Calu3 (cell line): Measurements from ENCODE around the gene RAB6B. TPM values are rescaled to one million over a fixed set of nuclear protein-coding genes. Genes with fewer than 3 reads are reported as not detected.

Source experiments
- BruUV-seq: library from RNA; stranded (reverse); fragments of 400-500 nt; replicated peaks from 2 replicates; lab custom pipeline; 2021; lab: Mats Ljungman, UMichigan
- CTCF ChIA-PET: fragments of 300-600 bp; sonication (Branson Sonifier 250); formaldehyde crosslinking; loops from one replicate; lab custom pipeline; 2022; ENCODE audit warnings: antibody characterized with exemption; lab: Charles Lee
- DNase-seq: peaks from one replicate; pipeline ENCODE4 v3.0.0; 2022
- H3K27ac Mint-ChIP-seq: one replicate; pipeline ENCODE4 v1.8.0; 2022; ENCODE audit warnings: mixed read lengths; ENCODE audit not compliant: unreplicated experiment
- H3K27me3 Mint-ChIP-seq: one replicate; pipeline ENCODE4 v1.8.0; 2022; ENCODE audit warnings: mixed read lengths; ENCODE audit not compliant: unreplicated experiment
- H3K36me3 Mint-ChIP-seq: one replicate; pipeline ENCODE4 v1.8.0; 2022; ENCODE audit warnings: mild to moderate bottlenecking, moderate library complexity, mixed read lengths; ENCODE audit not compliant: insufficient read depth, unreplicated experiment
- H3K4me1 Mint-ChIP-seq: one replicate; pipeline ENCODE4 v1.8.0; 2022; ENCODE audit warnings: mild to moderate bottlenecking, low read depth, mixed read lengths; ENCODE audit not compliant: unreplicated experiment
- H3K4me3 Mint-ChIP-seq: one replicate; pipeline ENCODE4 v1.8.0; 2022; ENCODE audit warnings: mild to moderate bottlenecking, low read depth, moderate library complexity, mixed read lengths; ENCODE audit not compliant: unreplicated experiment
- H3K9me3 Mint-ChIP-seq: one replicate; pipeline ENCODE4 v1.8.0; 2022; ENCODE audit warnings: low read depth, mixed read lengths; ENCODE audit not compliant: unreplicated experiment
- CTCF ChIP-seq: fragments of 200-600 bp; IDR thresholded peaks from one replicate; pipeline ENCODE4 v1.8.0; 2022; ENCODE audit warnings: antibody characterized with exemption; ENCODE audit not compliant: unreplicated experiment
- intact Hi-C: fragments of 100-400 bp; cut with micrococcal nuclease; formaldehyde crosslinking; loops from one replicate; pipeline ENCODE4 v1.10.0; 2022; ENCODE audit not compliant: unreplicated experiment
- total RNA-seq: library from RNA; stranded (reverse); gene quantifications from 2 replicates; pipeline ENCODE4 v1.2.3, GENCODE V29; 2022

RAB6B gene
- total RNA-seq, 1 experiment from 2014 or later = 0.85 TPM

GRCh38 chr3:133841196-133841595 lies 54.5 kb downstream of the RAB6B start:
- Mint-ChIP-seq H3K4me1 (no peaks in the 10 kb centered on the region), H3K36me3 (no peaks in the 10 kb centered on the region), H3K27ac (no peak overlapping the region), H3K27me3 (peaks cover 43% of the 10 kb centered on the region), H3K4me3 (no peak overlapping the region), H3K9me3 (no peaks in the 10 kb centered on the region)
- DNase-seq = no peak
- BruUV-seq = no TSS peak
- CTCF ChIA-PET = interaction anchor here (0.7 to 1.5 kb wide), 2 partner anchors 14 to 20 kb away, joined by 4 read pairs; no protein-coding TSS in a partner anchor
- intact Hi-C loops = no loop called here
- no peak for TF ChIP-seq CTCF

- no peak for DNase-seq
- TF ChIP-seq CTCF = no peak
- Mint-ChIP-seq H3K27ac (no peak overlapping the region), H3K27me3 (peaks cover 40% of the 10 kb centered on the region), H3K36me3 (no peaks in the 10 kb centered on the region), H3K9me3 (no peaks in the 10 kb centered on the region), H3K4me1 (no peaks in the 10 kb centered on the region), H3K4me3 (no peak overlapping the region)
- CTCF ChIA-PET = interaction anchor here (0.7 to 1.5 kb wide), 2 partner anchors 14 to 20 kb away, joined by 4 read pairs; no protein-coding TSS in a partner anchor
- BruUV-seq = no TSS peak
- intact Hi-C loops = no loop called here
These were observed 54.9 kb downstream of the RAB6B start for GRCh38 chr3:133840767-133841166.

DNA sequence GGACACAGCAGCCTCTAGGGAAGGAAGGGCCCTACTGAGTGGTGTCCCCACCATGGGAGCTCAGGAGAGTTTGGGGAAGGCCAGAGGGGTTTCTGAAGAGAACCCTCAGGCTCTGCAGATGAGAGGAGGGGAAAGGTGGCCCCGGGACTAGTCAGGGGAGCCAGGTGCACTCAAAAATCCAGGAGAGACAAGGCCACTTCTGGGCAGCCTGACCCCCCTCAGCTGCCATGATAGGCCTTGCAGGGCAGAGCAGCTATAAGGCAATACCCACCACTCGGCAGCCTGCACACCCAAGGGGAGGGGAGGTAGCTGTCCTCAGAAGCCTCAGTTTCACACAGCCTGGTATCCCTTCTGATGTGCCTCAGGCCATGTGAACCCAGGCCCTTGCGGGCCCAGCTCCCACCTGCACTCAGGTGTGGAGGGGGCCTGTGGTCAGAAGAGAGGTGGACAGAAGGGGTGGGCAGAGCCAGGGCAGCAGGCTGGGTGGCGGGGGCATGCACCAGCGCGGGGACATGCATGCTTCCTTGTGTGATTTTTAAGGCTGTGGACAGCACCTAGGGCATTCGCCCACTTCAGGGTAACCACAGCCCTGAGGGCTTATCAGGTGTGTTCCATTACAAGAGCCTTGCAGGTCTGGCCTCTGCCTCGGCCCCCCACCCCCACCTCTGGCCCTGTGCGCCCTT lies 55.5 kb downstream of the RAB6B start:
- no peak overlapping the region for H3K4me3 Mint-ChIP-seq
- no peaks in the 10 kb centered on the region for H3K9me3 Mint-ChIP-seq
- H3K4me1 Mint-ChIP-seq = no peaks in the 10 kb centered on the region
- intact Hi-C loops = no loop called here
- DNase-seq = no peak
- H3K36me3 Mint-ChIP-seq = no peaks in the 10 kb centered on the region
- no TSS peak for BruUV-seq
- no peak overlapping the region for H3K27ac Mint-ChIP-seq
- no peak for TF ChIP-seq CTCF
- H3K27me3 Mint-ChIP-seq = peaks cover 40% of the 10 kb centered on the region
- CTCF ChIA-PET = interaction anchor here (0.7 to 1.5 kb wide), 3 partner anchors 13 to 218 kb away, joined by 4 read pairs; no protein-coding TSS in a partner anchor

DNA sequence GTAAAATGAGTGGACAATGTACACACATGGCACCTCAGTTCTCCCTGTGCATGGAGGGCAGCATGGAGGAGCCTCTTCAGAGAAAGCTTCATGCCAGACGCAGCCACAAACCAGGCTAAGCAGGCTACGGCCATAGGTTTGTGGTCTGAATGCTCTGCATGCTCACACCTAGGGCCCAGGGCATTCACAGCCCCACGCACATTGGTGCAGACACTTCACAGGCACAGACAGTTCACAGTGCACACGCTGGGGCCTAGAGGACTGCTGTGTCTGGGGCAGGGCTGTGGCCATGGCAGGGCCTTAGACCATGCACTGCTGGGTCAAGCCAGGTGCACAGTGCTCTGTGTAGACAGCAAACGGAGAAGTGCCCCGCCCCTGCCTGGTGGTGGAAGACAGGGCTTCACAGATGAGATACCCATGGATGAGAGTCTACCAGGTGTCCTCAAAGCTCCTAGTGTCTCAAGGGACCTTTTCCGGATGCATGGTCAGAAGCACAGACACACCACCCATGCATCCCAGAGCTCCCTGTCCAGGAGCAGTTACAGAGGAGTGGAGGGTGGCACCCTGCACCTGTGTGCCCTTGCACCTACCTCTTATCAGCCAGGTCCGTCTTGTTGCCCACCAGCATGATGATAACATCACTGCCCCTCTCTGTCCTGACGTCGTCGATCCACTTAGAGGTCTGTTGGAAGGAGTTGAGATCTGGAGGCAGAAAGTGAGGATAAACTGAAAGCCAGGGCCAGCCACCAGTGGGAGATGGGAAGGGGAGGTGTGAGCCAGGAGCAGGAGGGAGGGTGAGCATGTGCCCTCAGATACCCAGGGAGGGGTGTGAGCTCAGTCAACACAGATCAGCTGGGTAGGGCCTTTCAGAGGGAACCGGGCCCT lies 56.5 kb downstream of the RAB6B start:
- intact Hi-C loops = no loop called here
- Mint-ChIP-seq H3K27ac (no peak overlapping the region), H3K4me3 (no peak overlapping the region), H3K4me1 (no peaks in the 10 kb centered on the region), H3K27me3 (peaks cover 33% of the 10 kb centered on the region), H3K36me3 (no peaks in the 10 kb centered on the region), H3K9me3 (no peaks in the 10 kb centered on the region)
- CTCF ChIA-PET = no interaction called here
- BruUV-seq = no TSS peak
- no peak for DNase-seq
- TF ChIP-seq CTCF = no peak
